Iris pigment epithelial cell (primary cell): ENCODE results near the gene IFITM5.

Experiments used
- DNase-seq: peaks from one replicate; pipeline ENCODE4 v3.0.0-alpha.2; 2011; ENCODE audit warnings: low read depth

Gene IFITM5

GRCh38 chr11:266676-267439 lies 32.5 kb downstream of the IFITM5 start:
- DNase-seq = no peak

DNA sequence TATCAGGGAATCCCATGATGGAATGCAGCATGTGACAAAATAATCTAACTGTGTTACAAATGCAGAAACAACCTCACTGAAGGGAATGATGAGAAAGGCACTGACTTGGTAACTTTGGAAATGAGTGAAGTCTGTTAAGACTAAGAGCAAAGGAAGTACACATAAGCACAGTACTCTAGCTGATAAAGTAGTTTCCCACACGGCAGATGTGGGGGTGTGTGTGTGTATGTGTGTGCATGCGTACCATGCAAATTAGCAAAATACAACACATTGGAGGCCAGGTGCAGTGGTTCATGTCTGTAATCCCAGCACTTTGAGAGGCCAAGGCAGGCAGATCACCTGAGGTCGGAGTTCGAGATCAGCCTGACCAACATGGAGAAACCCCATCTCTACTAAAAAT lies 37.7 kb downstream of the IFITM5 start:
- DNase-seq = no peak

DNA sequence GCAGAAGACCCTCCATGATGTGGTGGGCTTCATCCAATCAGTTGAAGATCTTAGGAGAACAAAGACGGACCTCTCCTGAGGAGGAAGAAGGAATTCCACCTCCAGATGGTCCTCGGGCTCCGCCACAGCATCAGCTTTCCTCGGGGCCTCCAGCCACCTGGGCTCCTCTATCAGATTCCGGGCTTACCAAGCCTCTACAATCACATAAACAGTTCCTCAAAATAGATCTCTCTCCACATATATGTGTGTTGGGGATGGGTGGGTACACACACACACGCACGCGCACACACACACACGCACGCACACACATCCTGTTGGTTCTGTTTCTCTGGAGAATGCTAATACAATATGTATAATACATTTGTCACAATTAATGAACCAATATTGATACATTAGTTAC lies 39.9 kb downstream of the IFITM5 start:
- no peak for DNase-seq

- DNase-seq = no peak
Observed at GRCh38 chr11:257766-258493, 41.4 kb downstream of the IFITM5 start.

DNA sequence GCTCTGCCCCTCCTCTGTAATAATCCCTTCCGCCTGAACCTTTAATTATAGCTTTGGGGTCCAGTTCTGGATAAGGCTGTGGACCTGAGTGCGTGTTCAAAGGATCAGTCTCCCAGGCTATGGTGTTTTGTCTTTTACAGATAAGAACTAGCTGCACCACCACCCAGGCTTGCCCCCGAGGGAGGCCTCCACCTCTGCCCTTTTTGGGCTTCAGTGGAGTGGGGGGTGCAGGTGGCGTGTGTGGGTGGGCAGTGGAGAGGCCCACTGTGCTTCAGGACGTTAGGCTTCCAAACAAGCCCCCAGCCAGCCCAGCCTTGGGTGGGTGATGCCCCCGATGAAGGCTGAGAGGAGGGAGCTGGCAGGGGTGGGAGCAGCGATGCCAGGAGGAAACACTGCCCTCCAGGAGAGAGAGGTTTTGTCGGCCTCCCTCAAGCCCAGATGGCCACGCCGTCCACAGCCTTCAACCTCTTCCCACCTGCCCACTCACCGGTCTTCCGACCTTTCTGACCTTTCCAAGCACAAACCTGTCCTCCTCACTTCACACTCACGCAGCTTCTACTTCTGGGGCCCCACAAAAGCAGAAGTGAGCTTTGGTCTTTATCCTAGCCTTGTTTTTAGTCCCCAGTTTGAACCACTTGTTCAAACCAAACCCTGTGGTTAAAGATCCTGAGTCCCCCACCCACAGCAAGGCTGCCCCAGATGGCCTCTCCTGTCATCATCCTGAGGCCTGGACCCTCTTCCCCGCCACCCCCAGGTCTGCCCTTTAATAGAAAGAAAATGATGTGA lies 42.2 kb downstream of the IFITM5 start:
- no peak for DNase-seq

- DNase-seq = no peak
Observed at GRCh38 chr11:255816-256215, 43.5 kb downstream of the IFITM5 start.

GRCh38 chr11:255176-255575 lies 44.1 kb downstream of the IFITM5 start:
- peak; percentile 48 for DNase-seq

GRCh38 chr11:253886-254270 lies 45.4 kb downstream of the IFITM5 start:
- no peak for DNase-seq

DNA sequence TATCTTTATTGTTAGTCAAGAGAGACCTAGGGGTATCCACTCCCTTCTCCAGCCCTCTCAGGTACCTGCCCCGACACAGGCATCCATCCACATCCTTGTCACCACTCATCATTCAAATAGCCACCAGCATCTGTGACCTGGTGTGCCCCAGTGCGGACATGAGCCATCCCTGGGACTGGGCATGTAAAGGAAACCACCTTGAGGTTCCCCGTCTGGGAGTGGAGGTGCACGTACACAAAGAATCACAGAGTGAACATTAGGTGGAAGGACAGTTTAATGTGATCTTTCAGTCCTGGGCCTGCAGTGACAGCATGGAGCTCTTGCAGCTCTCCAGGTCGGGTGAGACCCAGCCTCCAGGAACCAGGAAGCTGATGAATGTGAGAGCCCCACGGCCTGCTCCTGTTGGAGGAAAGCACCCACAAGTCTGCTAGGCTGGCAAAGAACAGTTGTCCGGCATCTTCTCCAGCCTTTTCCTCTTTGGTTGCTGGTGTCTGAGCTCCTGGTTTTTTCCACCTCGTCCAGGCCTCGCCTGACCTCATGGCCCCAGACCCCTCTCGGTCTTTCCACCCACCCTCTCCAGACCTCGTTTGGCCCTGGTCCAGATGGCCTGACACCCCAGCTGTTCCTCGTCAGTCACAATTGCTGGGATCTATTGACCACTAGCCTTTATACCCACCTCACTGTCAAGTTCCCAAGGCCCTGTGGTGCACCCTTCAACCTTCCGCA lies 46.0 kb downstream of the IFITM5 start:
- DNase-seq = no peak

DNA sequence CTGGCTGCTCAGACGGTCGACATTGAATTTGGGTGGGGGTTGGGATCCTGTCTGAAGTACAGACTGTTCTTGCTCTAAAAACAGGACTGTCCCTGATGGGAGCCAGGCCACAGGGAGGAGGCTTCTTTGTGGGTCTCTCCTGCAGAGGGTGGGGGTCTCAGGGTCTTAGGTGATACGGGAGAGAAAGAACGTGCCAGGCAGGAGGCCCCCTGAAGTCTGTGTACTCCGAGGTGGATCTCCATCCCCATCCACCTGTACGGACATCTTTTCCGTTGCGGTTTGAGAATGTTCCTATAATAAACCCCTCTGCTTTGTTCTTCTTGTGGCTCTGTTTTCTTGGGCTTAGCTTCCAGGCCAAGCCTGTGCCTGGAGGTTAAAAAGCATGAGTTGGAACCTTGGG lies 46.7 kb downstream of the IFITM5 start:
- DNase-seq = no peak

DNA sequence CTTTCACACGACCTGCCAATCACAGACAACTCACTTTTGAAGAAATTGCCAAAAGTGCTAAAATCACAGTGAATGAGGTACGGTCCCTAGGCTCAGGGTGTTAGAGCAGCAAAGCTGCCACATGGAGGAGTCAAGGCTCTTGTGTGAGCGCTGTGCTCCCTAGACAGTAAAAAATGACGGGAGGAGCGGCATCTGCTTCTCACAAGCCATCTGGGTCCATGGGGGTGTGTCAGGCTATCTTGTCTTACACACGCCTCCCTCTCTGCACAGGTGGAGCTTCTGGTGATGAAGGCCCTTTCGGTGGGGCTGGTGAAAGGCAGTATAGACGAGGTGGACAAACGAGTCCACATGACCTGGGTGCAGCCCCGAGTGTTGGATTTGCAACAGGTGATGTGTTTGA lies 47.8 kb downstream of the IFITM5 start:
- no peak for DNase-seq

DNA sequence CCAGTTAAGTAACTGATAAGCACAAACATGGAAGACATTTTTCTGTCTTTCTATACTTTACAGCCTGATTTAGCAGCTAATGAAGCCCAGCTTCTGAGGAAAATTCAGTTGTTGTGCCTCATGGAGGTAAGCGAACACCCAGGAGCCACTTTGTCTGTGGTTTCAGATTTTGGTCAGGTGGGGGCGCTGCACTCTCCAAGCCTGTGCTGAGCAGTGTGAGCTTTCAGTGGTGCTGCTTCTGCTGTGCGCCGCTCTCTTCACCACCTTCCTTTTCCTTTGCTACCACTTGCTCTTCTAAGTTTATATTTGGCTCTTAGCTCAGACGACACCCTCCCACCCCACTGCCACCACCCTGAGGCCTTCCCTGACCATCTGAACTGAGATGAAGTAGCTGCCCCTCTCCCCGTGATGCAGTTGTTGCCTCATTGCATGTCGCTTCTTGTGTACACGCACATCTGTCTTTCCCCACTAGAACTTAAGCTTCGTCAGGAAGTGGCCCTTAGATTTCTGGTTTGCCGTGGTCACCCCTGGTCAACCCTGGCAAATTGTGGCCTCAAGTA lies 48.5 kb downstream of the IFITM5 start:
- DNase-seq = peak; percentile 65

DNA sequence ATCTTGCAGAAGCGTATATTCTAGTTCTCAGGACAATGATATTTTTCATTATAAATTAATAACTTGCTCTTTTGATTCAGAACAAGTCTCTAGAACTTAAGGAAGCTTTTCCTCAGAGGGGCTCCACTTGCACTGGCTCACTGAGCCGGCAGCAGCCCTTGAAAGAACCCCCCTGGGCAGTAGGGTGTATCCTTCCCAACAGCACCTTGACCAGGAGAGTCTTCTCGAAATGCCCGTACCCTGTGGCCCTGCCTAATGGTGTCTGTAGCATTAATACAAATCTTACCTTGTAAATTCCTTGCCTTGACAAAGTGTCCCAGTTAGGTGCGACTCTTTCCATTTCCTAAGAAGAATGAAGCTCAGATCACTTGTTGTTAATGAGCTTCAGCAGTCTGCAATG lies 49.1 kb downstream of the IFITM5 start:
- DNase-seq = no peak

GRCh38 chr11:249062-249461 lies 50.3 kb downstream of the IFITM5 start:
- no peak for DNase-seq
